Measurements from ENCODE around the gene PTPRR. TPM values are rescaled to one million over a fixed set of nuclear protein-coding genes. Genes with fewer than 3 reads are reported as not detected.

Gene PTPRR
- total and polyA plus RNA-seq, 12 donors, result 0.11 to 3.7 (median 0.56) TPM; not detected in 1

DNA sequence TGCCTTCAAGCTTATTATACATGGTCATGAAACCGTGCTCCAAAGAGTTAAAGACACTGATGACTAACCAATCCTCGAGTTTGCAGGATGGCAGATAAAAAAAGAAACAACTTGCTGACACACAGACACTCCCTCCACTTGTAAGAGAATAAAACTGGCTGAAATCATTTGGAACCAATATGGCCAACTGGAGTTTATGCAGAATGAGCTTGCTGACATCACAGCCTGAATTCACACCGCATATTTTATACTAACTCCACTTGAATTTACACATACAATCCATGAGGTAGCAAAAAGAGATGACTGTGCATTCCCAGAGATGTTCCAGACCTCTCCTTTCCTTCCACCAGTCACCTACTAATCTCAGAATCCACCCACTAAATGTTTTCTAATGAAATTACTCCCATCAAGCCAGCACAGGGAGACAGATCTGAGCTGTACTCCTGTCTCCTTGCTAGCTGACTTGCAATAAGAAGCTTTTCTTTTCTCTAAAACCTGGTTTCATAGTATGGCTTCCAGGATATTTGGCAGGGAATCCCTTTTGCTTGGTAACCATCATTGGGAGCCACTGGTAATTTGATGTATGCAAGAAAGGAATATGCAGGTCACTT, 15.8 kb upstream of the PTPRR start:
- H3K4me3 ChIP-seq, result no peak overlapping the region
- H3K36me3 ChIP-seq (replicated peaks in 1 of 2), result no peaks in the 10 kb centered on the region
- intact Hi-C loops (cut with DNase I), result no loop called here
- no peak for DNase-seq
- WGBS, 4 donors, result 40 to 47% (median 43%) methylated on average over 3 of the region's 3 CpGs
- TF ChIP-seq, protein P1, sequence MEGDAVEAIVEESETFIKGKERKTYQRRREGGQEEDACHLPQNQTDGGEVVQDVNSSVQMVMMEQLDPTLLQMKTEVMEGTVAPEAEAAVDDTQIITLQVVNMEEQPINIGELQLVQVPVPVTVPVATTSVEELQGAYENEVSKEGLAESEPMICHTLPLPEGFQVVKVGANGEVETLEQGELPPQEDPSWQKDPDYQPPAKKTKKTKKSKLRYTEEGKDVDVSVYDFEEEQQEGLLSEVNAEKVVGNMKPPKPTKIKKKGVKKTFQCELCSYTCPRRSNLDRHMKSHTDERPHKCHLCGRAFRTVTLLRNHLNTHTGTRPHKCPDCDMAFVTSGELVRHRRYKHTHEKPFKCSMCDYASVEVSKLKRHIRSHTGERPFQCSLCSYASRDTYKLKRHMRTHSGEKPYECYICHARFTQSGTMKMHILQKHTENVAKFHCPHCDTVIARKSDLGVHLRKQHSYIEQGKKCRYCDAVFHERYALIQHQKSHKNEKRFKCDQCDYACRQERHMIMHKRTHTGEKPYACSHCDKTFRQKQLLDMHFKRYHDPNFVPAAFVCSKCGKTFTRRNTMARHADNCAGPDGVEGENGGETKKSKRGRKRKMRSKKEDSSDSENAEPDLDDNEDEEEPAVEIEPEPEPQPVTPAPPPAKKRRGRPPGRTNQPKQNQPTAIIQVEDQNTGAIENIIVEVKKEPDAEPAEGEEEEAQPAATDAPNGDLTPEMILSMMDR (IDR thresholded peaks at IDR 0.05), result no peak
- no peak for TF ChIP-seq POLR2A (IDR thresholded peaks at IDR 0.05)
- no peaks in the 10 kb centered on the region for H3K4me1 ChIP-seq (replicated peaks in 1 of 2)
- no peaks in the 10 kb centered on the region for H3K9me3 ChIP-seq (replicated peaks in 1 of 3)
- no peaks in the 10 kb centered on the region for H3K27me3 ChIP-seq
- no peak overlapping the region for H3K27ac ChIP-seq

DNA sequence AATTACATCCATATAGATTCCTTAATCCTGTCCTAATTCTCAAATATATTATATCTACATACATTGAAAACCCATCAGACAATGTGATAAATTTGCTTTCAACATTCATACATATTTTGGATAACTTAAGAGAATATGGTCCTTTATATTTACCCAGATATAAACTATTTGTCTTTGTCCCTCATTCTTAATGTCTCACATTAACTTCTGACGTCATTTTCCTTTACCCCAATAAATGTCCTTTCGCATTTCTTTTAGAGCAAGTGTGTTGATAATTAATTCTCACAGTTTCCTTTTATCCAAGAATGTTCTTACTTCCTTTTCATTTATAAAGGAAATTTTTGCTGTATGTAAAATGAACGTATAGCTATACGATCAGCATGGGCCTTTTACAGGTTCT, 12.6 kb upstream of the PTPRR start:
- Histone ChIP-seq H3K9me3 (replicated peaks in 1 of 3) (no peaks in the 10 kb centered on the region), H3K36me3 (replicated peaks in 1 of 2) (no peaks in the 10 kb centered on the region), H3K27ac (no peak overlapping the region), H3K27me3 (no peaks in the 10 kb centered on the region), H3K4me3 (no peak overlapping the region), H3K4me1 (replicated peaks in 1 of 2) (no peaks in the 10 kb centered on the region)
- intact Hi-C loops (cut with DNase I), result no loop called here
- TF ChIP-seq POLR2A (IDR thresholded peaks at IDR 0.05), result no peak
- TF ChIP-seq, protein P1 (IDR thresholded peaks at IDR 0.05), result no peak
- WGBS, 4 donors, result 85 to 90% (median 88%) methylated on average over 4 of the region's 4 CpGs
- DNase-seq, result no peak

DNA sequence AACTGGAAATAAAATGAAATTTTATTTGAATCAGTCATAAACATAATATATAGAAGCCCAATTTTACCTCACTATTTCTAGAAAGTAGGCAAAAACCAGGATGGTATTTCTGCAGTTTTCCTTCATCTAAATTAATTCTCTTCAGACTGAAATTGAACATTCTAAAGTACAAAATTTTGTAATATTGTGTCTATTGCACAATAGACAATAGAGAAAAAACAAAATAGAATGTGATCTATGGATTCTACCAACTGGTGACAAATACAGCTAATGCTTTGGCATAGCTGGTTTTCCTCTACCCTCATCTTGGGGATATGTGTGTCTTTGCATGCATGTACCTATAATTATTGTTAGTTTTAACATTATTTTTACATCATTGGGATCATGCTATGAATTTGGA, 8.5 kb upstream of the PTPRR start:
- H3K9me3 ChIP-seq (replicated peaks in 1 of 3), result no peaks in the 10 kb centered on the region
- intact Hi-C loops (cut with DNase I), result no loop called here
- H3K4me3 ChIP-seq, result no peak overlapping the region
- TF ChIP-seq, protein P1 (IDR thresholded peaks at IDR 0.05), result no peak
- TF ChIP-seq POLR2A (IDR thresholded peaks at IDR 0.05), result no peak
- H3K36me3 ChIP-seq (replicated peaks in 1 of 2), result no peaks in the 10 kb centered on the region
- no peak overlapping the region for H3K27ac ChIP-seq
- no peak for DNase-seq
- no peaks in the 10 kb centered on the region for H3K27me3 ChIP-seq
- H3K4me1 ChIP-seq (replicated peaks in 1 of 2), result no peaks in the 10 kb centered on the region

DNA sequence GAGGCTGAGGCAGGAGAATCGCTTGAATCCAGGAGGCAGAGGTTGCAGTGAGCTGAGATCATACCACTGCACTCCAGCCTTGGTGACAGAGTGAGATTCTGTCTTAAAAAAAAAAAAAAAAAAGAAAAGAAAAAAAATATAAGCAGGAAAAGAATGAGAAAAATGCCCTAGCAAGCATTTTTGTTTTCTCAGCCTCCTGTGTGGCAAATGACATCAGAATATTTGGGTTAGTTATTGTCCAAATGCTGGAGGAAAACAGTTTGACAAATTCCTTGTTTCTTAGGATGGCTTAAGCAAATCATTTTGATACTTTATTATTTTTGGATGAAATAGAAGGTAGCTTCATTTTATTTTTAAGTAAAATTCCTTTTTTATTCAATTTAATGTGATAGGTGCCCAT, 7.5 kb upstream of the PTPRR start:
- no peaks in the 10 kb centered on the region for H3K4me1 ChIP-seq (replicated peaks in 1 of 2)
- TF ChIP-seq, protein P1 (IDR thresholded peaks at IDR 0.05), result no peak
- no peak for TF ChIP-seq POLR2A (IDR thresholded peaks at IDR 0.05)
- intact Hi-C loops (cut with DNase I), result no loop called here
- 74 to 96% (median 85%) methylated on average over 1 of the region's 1 CpG for WGBS, 4 donors
- H3K27ac ChIP-seq, result no peak overlapping the region
- DNase-seq, result no peak
- no peaks in the 10 kb centered on the region for H3K27me3 ChIP-seq
- H3K36me3 ChIP-seq (replicated peaks in 1 of 2), result no peaks in the 10 kb centered on the region
- H3K4me3 ChIP-seq, result no peak overlapping the region
- H3K9me3 ChIP-seq (replicated peaks in 1 of 3), result no peaks in the 10 kb centered on the region

Measured in adrenal gland (tissue), 12 donors.